Keratinocyte (primary cell): Measurements from ENCODE around the gene MST1.

Source experiments
- CTCF ChIP-seq, 3 experiments: IDR thresholded peaks in 1 of 3; conservative IDR thresholded peaks in 1 of 3; optimal IDR thresholded peaks in 1 of 3; 2 replicates in 2 of 3; 3 replicates in 1 of 3; pipeline versions ENCODE3 to v1.5.1; 2011; ENCODE audit warnings: low read length in 3 of 3, mild to moderate bottlenecking in 3 of 3, moderate library complexity in 2 of 3, control low read depth in 1 of 3, inconsistent platforms in 1 of 3; ENCODE audit not compliant: insufficient read depth in 2 of 3; ENCODE audit errors: extremely low read depth in 1 of 3
- EZH2 ChIP-seq: IDR thresholded peaks from one replicate; pipeline ENCODE4 v1.6.1; 2012; ENCODE audit warnings: inconsistent platforms, mild to moderate bottlenecking, low read length, moderate library complexity

GRCh38 chr3:49652218-49652902, 36.9 kb downstream of the MST1 start:
- TF ChIP-seq CTCF (optimal IDR thresholded peaks at IDR 0.05 in 1 of 3, IDR thresholded peaks at IDR 0.05 in 1 of 3, conservative IDR thresholded peaks at IDR 0.05 in 1 of 3; ENCODE audit: extremely low read depth in 1 of 3, insufficient read depth in 2 of 3, low read length in 3 of 3) (no peak), EZH2 (no peak)
